HL-60 (cell line): Measurements from ENCODE around the gene SLC25A26.
"Not testable (repeated sequence)": the region's sequence is repeated elsewhere in the genome, so short reads cannot be mapped to it uniquely, and the experiment has no call there.

Experiments
- DNase-seq, 2 experiments: peaks; one replicate each; pipeline ENCODE4 v3.0.0-alpha.2; 2010 to 2020; ENCODE audit warnings: low read depth in 1 of 2, low spot score in 1 of 2
- H3K27ac ChIP-seq: fragments of 250-450 bp; sonication (Bioruptor Pico); replicated peaks from 2 replicates; pipeline ENCODE4 v1.5.1; 2020; ENCODE audit warnings: mild to moderate bottlenecking, moderate library complexity
- H3K27me3 ChIP-seq: fragments of 250-450 bp; sonication (Bioruptor Pico); 2 replicates; pipeline ENCODE4 v1.5.1; 2021; ENCODE audit warnings: mild to moderate bottlenecking, moderate library complexity; ENCODE audit not compliant: insufficient read depth, poor library complexity, severe bottlenecking
- H3K4me3 ChIP-seq: replicated peaks from 2 replicates; pipeline ENCODE4 v1.5.1; 2011; ENCODE audit warnings: mild to moderate bottlenecking, control low read depth, low read length; ENCODE audit not compliant: insufficient read depth
- CTCF ChIP-seq: IDR thresholded peaks from one replicate; pipeline ENCODE4 v1.5.1; 2011; ENCODE audit warnings: low read length, control low read depth, inconsistent platforms; ENCODE audit not compliant: insufficient read depth
- GABPA ChIP-seq: IDR thresholded peaks from 2 replicates; pipeline ENCODE4 v1.6.1; 2012; ENCODE audit warnings: low read depth
- POLR2AphosphoS5 ChIP-seq: IDR thresholded peaks from 2 replicates; pipeline ENCODE4 v1.6.1; 2012; ENCODE audit warnings: low read depth
- REST ChIP-seq: IDR thresholded peaks from 2 replicates; pipeline ENCODE4 v1.6.1; 2012; ENCODE audit warnings: low read depth; ENCODE audit not compliant: insufficient replicate concordance
- SPI1 ChIP-seq: IDR thresholded peaks from 2 replicates; pipeline ENCODE4 v1.6.1; 2012; ENCODE audit warnings: low read depth, mild to moderate bottlenecking, borderline replicate concordance

Gene SLC25A26

GRCh38 chr3:66416556-66417304, 195.9 kb downstream of the SLC25A26 start:
- DNase-seq: no peak
- H3K27ac ChIP-seq: no peak overlapping the region
- H3K4me3 ChIP-seq: no peak overlapping the region
- TF ChIP-seq POLR2AphosphoS5 (no peak), SPI1 (no peak), GABPA (no peak), REST (no peak), CTCF (no peak)
- no peaks in the 10 kb centered on the region for H3K27me3 ChIP-seq

- no peak for TF ChIP-seq GABPA
- TF ChIP-seq CTCF: no peak
- TF ChIP-seq SPI1: no peak
- no peak for TF ChIP-seq POLR2AphosphoS5
- no peak for TF ChIP-seq REST
- Histone ChIP-seq H3K27me3 (no peaks in the 10 kb centered on the region), H3K27ac (no peak overlapping the region), H3K4me3 (no peak overlapping the region)
- no peak for DNase-seq
Observed at GRCh38 chr3:66418475-66418931, 197.7 kb downstream of the SLC25A26 start.

- Histone ChIP-seq H3K27ac (no peak overlapping the region), H3K4me3 (no peak overlapping the region), H3K27me3 (no peaks in the 10 kb centered on the region)
- no peak for DNase-seq
- TF ChIP-seq SPI1 (no peak), POLR2AphosphoS5 (no peak), REST (no peak), GABPA (no peak), CTCF (no peak)
Observed at GRCh38 chr3:66419036-66419435, 198.2 kb downstream of the SLC25A26 start.

GRCh38 chr3:66421144-66421543, 200.3 kb downstream of the SLC25A26 start:
- not testable (repeated sequence) for H3K4me3 ChIP-seq, H3K27me3 ChIP-seq, DNase-seq, H3K27ac ChIP-seq

GRCh38 chr3:66421893-66422292, 201.1 kb downstream of the SLC25A26 start:
- H3K27me3 ChIP-seq, H3K4me3 ChIP-seq, DNase-seq, H3K27ac ChIP-seq: not testable (repeated sequence)
